HT1080 (cell line): ENCODE results near the gene OBSCN. TPM values are rescaled to one million over a fixed set of nuclear protein-coding genes. Genes with fewer than 3 reads are reported as not detected.
"Not testable (repeated sequence)": the region's sequence is repeated elsewhere in the genome, so short reads cannot be mapped to it uniquely, and the experiment has no call there.

Experiments
- DNase-seq: peaks from one replicate; pipeline ENCODE4 v3.0.0-alpha.2; 2015; ENCODE audit warnings: low read depth
- total RNA-seq: library from RNA; depleted of rRNA; stranded (reverse); fragments of >200 nt; shearing (Covaris generic); gene quantifications from 2 replicates; pipeline ENCODE4 v1.2.3, GENCODE V29; 2014

Gene OBSCN
- total RNA-seq, 1 experiment from 2014 or later, result 0.66 TPM

GRCh38 chr1:228169345-228169744 is 38.5 kb upstream of the OBSCN start:
- DNase-seq, result no peak

- DNase-seq, result no peak
Observed at GRCh38 chr1:228170666-228171065, 37.2 kb upstream of the OBSCN start.

GRCh38 chr1:228171221-228171891 is 36.5 kb upstream of the OBSCN start:
- no peak for DNase-seq

GRCh38 chr1:228172591-228173527 is 35.0 kb upstream of the OBSCN start:
- no peak for DNase-seq

GRCh38 chr1:228173528-228174481 is 34.0 kb upstream of the OBSCN start:
- DNase-seq, result not testable (repeated sequence)

- DNase-seq, result no peak
Observed at GRCh38 chr1:228174482-228175315, 33.1 kb upstream of the OBSCN start.

- no peak for DNase-seq
Observed at GRCh38 chr1:228175316-228176023, 32.4 kb upstream of the OBSCN start.

GRCh38 chr1:228176024-228176395 is 31.8 kb upstream of the OBSCN start:
- no peak for DNase-seq

GRCh38 chr1:228176461-228177182 is 31.2 kb upstream of the OBSCN start:
- no peak for DNase-seq

GRCh38 chr1:228177183-228177475 is 30.7 kb upstream of the OBSCN start:
- no peak for DNase-seq

GRCh38 chr1:228177721-228178710 is 29.8 kb upstream of the OBSCN start:
- no peak for DNase-seq

GRCh38 chr1:228178737-228179684 is 28.8 kb upstream of the OBSCN start:
- DNase-seq, result no peak

- no peak for DNase-seq
Observed at GRCh38 chr1:228180271-228180958, 27.4 kb upstream of the OBSCN start.

- no peak for DNase-seq
Observed at GRCh38 chr1:228180959-228181644, 26.7 kb upstream of the OBSCN start.

- DNase-seq, result no peak
Observed at GRCh38 chr1:228181645-228182034, 26.2 kb upstream of the OBSCN start.
